HL-60/S4 treated with phorbol 12-myristate 13-acetate at 8.2 ng/mL for 4 days and 3 days (cell line): ENCODE results near the gene TEX261.

Experiments
- in situ Hi-C: fragments of 300-500 bp; cut with MboI; formaldehyde crosslinking; loops from 2 replicates; pipeline ENCODE4 v1.15.0; 2022; ENCODE audit warnings: low sequenced_read_pairs

The TEX261 gene

DNA sequence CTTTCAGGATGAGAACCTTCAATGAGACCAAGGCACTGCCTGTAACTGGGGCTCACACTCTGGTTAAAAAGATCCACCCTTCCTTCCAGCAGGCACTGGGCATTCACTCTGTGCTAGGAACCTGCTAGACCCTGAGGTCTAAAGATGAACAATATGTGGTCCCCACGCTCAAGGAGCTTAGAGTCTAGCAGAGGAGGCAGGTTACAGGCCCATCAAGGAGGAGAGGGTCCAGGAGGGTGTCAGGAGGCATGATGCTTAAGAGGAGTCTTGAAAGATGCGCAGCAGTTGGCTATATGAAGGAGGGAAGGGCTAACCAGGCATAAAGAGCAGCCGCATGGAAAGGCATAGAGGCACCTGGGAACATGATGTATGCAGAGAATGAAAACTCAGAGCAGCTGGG is 11.7 kb downstream of the TEX261 start:
- in situ Hi-C loops: no loop called here

DNA sequence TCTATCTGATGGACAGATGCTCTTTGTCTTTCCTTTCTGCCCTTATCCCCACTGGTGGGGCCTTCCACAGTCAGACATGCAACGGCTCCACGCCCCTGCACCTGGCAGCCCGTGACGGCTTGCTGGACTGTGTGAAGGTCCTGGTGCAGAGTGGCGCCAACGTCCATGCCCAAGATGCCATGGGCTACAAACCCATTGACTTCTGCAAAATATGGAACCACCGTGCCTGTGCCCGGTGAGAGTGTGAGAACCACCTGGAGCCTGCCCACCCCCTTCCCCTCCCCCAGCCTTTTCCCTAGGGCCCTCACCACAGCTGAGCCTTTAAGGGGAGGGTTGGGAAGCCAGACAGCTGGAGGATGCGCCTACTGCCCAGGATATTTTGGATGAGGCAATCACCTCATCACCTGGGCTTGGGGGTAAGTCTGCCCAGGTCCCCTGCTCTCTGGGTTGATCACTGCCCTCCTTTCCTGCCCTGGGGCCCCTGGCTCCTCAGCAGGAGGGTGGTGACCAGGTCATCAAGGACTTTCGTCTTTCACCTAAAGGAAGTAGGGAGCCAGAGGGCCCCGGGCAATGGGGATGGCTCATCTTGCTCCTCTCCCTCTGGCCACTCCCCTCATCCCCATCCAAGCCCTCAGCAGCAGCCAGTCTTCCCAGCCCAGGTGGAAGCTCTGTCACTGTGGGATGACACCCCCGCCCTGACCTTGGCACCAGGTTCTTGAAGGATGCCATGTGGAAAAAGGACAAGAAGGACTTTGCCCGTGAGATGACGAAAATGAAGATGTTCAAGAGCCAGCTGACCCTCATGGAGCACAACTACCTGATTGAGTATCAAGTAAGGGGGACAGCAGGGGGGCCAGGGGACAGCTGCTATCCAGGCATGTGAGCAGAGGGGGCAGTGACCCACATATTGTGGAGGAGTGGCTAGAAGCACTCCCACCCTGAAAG is 12.5 kb downstream of the TEX261 start:
- in situ Hi-C loops: no loop called here

DNA sequence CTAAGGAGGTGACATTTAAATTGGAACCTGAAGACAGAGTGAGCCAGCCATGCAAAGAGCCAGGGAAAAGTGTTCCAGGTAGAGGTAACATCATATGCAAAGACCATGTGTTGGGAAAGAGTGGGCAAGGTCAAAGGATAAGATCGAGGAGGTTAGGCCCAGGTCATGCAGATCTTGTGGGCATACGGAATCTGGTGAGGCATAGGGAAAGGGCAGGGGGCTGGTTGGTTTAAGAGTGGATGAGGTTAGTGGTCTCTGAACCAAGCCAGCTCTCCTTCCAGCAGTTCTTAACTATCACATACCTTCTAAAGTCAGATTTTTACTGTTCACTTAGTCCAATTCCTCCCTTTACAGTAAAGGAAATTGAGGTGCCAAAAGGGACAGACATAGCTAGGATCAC is 13.3 kb downstream of the TEX261 start:
- in situ Hi-C loops: no loop called here

DNA sequence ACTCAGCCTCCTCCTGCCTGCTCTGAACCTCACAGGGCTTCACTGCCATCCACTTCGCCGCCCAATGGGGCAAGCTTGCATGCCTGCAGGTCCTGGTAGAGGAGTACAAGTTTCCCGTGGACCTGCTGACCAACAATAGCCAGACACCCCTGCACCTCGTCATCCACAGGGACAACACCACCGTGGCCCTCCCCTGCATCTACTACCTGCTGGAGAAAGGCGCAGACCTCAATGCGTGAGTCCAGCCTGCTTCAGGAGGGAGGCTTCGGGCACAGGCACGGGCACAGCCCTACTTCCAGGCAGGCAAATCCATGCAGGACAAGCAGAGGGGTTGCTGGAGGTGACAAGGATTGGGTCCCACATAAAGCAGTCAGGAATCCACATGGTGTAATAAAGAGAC is 15.0 kb downstream of the TEX261 start:
- in situ Hi-C loops: no loop called here

DNA sequence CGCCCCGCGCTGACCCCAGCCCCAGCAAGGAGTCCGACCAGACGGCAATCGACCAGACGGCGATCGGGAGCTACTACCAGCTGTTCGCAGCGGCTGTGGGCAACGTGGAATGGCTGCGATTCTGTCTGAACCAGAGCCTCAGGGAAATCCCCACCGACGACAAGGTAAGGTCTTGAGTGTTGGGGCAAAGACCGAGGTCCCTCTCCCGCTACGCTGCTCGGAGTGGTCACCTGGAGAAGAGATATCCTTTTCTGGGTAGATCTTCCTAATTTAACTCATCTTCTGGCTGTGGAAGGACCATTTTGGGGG is 15.5 kb downstream of the TEX261 start:
- in situ Hi-C loops: no loop called here

DNA sequence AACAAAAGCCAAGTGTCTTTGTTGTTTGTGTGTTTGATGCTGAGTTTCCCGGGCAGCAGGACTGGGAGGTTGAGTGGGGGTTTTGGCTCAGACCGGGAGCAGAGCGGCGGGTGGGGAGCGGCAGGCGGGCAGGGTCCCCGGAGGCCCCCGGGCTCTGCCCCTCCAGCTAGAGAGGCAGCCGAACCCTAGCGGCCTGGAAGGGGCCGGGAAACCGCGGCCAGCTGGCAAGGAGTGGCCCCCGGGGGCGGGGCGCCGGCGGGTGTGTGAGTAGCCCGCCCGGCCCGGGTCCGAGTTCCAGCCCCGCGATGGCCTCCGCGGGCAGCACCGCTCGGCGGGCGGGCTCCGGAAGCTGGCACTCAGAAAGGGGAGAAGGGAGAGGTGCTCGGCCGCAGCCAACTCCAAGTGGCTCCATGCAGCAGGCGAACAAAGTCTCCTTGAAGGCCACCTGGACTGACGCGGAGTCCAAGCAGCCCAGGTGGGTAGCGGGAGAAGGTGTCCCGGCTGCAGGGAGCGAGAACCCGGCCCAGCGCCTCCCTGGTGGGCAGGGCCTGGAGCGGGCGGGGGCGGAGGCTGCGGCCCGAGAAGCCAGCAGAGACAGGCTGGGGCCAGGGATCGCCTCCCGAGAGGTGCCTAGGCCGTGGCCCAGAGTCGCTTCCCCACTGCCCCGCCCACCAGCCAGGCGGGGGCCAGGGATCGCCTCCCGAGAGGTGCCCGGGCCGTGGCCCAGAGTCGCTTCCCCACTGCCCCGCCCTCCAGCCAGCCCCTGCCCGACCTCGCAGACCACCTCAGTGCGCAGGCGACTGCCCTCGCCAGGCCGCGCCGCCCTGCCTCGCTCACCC is 16.1 kb downstream of the TEX261 start, which contains the start of gene ANKRD53:
ANKRD53 (plus strand) TSS at position 290 of the 839 bp plus-strand sequence; CDS start at position 306, 16 bp downstream.
- in situ Hi-C loops: no loop called here

DNA sequence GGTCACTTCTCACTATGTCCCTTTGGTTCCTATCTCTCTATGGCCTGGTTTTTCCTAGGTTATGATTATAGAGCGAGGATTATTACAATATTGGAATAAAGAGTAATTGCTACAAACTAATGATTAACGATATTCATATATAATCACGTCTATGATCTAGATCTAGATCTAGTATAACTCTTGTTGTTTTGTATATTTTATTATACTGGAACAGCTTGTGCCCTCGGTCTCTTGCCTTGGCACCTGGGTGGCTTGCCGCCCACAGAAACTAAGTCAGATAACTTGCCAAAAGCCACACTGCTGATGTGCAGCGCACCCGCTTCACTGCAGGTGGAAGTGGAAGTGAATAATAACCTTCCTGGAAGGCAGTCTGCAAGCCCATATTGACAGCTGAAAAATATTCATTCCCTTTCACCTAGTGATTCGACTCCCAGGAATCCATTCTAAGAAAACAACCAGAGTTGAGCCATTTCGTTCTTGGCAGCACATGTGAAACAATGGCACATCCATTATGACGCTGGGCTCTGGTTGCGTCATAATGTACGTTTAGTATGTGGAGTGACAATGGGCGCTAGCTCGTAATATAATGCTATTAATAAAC is 17.0 kb downstream of the TEX261 start:
- in situ Hi-C loops: no loop called here

DNA sequence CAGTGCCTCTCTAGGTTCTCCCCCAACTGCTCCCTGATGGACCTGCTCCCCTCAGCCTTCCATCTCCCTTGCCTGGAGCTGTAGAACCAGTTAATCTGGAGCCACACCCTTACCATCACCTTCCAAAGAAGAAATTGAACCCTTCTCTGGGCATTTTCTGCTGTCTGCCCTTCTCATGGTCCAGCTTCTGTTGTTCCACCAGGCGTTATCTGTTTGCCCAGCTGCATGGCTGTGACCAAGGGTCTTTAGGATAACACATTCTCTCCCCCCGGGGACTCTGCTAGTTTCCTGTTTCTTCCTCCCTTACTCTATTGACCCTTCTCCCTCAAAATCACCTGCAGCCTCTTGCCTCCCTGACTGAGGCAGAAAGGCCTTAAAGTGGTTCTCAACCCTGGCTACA is 19.4 kb downstream of the TEX261 start:
- in situ Hi-C loops: no loop called here

DNA sequence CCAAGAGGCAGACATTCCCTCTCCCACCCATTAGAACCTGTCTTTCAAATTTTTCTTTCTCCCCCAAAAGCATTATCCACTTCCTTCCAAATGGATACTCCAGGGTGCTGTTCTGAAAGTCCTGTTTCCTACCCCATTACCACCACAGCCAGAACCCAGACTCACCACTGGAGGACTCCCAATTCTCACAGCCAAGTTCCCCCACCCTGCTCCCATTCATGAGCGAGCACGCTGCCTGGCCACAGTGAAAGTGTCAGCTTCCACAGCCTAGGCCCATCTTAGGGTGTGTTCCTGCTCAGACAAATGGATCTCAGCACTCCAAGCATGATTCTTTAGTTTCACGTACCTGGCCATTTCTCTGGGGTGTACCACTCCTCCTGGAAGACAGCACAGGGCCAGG is 20.1 kb downstream of the TEX261 start:
- in situ Hi-C loops: no loop called here

DNA sequence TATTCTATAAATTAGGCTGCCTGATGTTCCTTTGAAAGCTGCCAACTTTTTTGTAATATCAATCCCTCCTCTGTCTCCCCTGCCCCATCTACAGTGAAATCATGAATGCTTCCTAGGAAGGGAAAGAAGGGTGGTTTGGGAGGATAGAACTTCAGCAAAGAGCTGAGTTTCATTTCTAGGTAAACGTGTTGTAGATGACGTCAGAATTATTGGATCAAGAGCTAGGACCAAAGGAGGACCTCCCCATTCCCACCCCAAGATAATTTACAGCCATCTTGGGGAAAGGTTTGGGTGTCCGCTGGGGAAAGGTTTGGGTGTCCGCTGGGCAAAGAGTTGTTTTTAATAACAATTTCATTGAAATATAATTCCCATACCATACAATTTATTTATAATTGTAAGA is 27.5 kb downstream of the TEX261 start:
- in situ Hi-C loops: no loop called here

DNA sequence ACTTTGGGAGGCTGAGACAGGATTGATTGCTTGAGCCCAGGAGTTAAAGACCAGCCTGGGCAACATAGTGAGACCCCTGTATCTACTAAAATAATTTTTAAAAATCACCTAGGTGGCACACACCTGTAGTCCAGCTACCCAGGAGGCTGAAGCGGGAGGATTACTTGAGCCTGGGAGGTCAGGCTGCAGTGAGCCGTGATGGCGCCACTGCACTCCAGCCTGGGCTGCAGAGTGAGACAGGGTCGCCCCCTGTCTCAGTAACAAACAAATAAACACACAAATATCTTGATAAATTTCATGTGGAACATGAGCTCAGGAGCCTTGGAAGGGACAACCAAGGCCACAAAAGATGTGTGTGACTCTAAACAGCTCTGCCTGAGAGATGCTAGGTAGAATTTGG is 28.0 kb downstream of the TEX261 start:
- in situ Hi-C loops: no loop called here

DNA sequence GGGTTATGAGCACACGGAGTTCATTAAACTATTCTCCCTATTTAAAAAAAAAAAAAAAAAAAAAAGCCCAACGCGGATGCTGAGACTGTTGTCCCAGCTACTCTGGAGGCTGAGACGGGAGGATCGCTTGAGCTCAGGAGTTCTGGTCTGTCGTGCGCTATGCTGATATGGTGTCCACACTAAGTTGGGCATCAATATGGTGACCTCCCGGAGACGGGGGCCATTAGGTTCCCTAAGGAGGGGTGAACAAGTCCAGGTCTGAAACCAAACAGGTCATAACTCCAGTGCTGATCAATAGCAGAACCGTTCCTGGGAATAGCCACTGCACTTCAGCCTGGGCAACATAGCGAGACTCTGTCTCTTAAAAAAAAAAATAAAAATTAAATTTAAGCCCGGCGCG is 29.2 kb downstream of the TEX261 start:
- in situ Hi-C loops: no loop called here

DNA sequence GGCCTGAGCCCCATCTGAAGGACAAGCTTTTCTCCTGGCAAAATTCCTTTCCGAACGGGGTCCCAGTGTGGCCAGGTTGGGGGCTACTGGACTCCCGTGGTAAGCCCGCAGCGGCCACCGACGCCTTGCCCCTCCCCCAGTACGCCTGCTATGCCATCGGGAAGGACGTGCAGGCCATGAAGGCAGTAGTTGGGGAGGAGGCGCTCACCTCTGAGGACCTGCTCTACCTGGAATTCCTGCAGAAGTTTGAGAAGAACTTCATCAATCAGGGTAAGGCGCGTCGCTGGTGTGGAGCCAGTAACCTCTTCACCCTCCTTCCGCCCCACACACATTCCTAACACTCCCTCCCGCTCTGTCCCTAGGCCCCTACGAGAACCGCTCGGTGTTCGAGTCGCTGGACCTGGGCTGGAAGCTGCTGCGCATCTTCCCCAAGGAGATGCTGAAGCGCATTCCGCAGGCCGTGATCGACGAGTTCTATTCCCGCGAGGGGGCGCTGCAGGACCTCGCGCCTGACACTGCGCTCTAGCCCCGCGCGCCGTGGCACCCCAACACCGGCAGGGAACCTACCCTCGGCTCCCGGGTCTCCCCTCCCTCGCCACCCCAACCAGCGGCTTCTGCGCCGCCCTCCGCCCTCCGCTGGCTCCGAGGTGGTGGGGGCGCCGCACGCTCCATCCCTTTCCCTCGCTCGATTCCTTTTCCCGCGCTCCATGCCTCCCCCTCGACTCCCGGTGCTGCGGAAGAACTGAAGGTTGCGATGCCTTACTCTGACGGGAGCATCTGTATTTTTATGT is 29.9 kb downstream of the TEX261 start:
- in situ Hi-C loops: no loop called here

DNA sequence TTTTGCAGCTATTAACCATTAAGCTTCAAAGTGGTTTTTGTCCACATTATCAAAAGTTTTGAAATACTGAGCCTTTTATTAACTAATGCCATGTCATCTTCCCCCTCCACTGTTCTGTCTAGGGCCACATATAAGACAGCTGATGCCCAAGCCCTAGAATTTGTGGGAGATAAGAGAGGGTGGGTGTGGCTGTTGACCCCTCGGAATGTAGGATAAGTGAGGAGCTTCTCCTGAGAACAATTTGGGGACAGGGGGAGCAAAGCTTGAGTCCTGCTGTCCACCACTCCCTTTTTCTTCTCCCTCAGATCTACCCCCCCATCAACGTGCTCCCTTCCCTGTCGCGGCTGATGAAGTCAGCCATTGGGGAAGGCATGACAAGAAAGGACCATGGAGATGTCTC is 30.5 kb downstream of the TEX261 start:
- in situ Hi-C loops: no loop called here

DNA sequence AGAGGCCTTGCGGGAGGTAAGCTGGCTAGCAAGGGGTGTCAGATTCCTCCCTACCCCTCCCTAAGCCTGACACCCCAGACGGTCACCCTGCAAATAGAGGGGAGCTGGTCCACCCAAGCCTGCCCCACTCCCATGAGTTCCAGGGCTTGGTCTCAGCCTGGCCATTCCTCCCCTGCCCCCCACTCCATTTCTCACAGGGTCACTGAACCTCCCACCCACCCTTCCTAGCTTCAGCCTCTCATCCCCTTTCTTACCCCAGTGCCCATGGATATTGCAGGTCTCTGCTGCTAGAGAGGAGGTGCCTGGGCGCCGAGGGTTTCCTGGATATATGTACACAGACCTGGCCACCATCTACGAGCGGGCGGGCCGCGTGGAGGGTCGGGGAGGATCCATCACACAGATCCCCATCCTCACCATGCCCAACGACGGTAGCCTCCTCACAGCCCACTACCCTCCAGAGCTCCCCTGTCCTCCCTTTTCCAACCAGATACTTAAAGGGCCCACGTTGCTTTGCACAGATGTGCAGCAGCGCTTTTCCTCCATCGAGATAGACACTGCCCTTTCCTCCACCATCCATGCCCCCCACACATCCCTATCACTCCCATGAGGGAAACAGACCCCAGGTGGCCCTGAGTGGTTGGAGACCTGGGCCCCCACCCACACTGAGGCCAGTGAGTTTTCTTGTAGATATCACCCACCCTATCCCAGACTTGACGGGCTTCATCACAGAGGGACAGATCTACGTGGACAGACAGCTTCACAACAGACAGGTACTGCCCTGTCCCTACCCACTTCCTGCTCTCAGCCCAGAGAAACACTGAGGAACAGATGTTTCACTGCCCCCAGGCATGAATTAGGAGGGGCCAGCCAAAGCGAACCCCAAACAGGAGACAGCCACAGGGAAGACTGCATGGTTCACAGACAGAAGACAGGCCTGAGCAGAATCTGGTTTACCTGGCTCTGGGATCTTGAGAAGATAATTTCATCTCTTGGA is 31.5 kb downstream of the TEX261 start:
- in situ Hi-C loops: no loop called here

DNA sequence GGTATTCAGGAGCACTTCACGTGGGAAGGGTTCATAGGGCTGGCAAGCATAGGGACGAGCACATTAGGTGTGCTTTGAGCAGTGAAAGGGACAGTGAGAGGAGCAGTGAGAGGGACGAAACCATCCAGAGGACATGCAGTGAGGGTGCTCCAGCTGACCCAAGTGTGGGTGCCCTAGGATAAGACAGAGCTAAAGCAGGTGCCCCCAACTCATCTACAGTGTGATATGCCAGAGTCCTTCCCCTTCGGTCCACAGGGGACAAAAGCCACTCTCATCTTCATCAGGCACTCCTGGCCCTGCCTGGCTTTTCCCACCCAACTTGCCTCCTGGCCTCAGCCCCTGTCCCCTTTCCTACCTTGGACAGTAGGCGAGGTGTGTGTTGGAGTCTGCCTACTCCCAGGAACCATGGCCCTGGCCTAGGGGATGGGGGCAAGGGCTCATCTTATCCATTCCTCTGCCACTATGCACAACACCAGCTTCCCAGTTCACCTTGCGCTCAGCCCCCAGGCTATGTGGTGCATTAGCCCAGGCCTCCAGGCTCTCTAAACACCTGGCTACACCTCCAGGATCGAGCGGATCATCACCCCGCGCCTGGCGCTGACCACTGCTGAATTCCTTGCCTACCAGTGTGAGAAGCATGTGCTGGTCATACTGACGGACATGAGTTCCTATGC is 32.3 kb downstream of the TEX261 start:
- in situ Hi-C loops: no loop called here

DNA sequence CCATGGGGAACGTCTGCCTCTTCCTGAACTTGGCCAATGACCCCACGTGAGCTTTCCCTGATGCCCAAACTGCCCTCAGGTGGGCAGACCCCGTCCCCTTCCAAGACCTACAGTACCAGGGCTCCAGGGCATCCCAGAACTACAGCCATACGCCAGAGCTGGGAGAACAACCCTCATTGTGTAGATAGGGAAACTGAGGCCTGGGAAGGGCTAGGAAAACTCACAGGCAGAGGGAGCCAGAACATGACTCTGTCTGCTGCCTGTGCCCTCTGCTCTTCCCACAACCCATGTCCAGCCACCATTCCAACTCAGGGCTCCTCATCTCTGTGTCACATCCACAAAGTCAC is 33.1 kb downstream of the TEX261 start:
- in situ Hi-C loops: no loop called here

DNA sequence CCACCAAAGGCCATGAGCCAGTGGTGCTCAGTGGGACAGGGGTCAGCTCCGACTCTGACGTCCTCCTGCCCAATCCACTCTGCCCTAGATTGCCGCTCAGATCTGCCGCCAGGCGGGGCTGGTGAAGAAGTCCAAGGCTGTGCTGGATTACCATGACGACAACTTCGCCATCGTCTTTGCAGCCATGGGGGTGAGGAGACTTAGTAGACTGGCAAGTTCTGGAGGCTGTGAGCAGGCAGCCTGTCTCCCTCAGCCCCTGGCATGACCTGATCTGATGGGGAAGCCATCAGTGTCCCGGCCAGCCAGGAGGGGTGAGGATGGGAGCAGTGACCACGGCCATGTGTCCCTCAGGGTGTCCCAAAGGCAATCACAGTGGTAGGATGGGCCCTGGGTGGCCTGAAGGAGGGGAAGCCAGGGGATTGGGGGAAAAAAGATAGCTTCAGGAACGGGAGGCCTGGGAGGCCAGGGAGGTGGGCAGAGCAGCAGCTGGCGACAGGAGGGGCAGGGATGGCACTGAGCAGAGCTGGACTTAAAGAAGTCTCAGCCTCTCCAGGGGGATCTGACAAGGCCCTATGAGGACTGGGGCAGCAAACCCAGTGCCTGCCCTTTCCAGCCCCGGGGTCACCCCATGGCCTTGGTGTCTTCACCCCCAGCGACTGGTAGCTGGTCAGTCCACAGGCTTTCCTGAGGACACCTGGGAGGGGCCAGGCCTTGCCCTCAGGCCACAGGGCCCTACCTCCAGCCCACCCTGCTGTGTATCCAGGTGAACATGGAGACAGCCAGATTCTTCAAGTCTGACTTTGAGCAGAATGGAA is 33.6 kb downstream of the TEX261 start:
- in situ Hi-C loops: no loop called here
